Astrocyte (in vitro differentiated cells and primary cell): Measurements from ENCODE around the gene MYLK2. TPM values are rescaled to one million over a fixed set of nuclear protein-coding genes. Genes with fewer than 3 reads are reported as not detected.

ENCODE experiments used
- DNase-seq: peaks from one replicate; pipeline ENCODE4 v3.0.0-alpha.2; 2010; ENCODE audit warnings: low read depth
- FAIRE-seq: peaks from 2 replicates; lab custom pipeline; 2011; peaks lifted over from hg19 to GRCh38; lab: Jason Lieb, UNC
- H2AFZ ChIP-seq: 2 replicates; pipeline ENCODE4 v1.6.0; 2012; ENCODE audit warnings: low read depth, low read length, inconsistent platforms
- H3K27ac ChIP-seq: 2 replicates; pipeline ENCODE4 v1.5.1; 2011; ENCODE audit warnings: low read depth, low read length, inconsistent platforms
- H3K27me3 ChIP-seq: 2 replicates; pipeline ENCODE4 v1.6.0; 2011; ENCODE audit warnings: low read length, inconsistent platforms; ENCODE audit not compliant: insufficient read depth
- H3K36me3 ChIP-seq: 2 replicates; pipeline ENCODE4 v1.5.1; 2011; ENCODE audit warnings: low read length, inconsistent platforms; ENCODE audit not compliant: insufficient read depth
- H3K4me1 ChIP-seq: 2 replicates; pipeline ENCODE4 v1.5.1; 2011; ENCODE audit warnings: low read length, inconsistent platforms; ENCODE audit not compliant: insufficient read depth
- H3K4me2 ChIP-seq: 2 replicates; pipeline ENCODE4 v1.6.0; 2012; ENCODE audit warnings: low read length, inconsistent platforms
- H3K4me3 ChIP-seq: 2 replicates; pipeline ENCODE4 v1.5.1; 2011; ENCODE audit warnings: low read depth, mild to moderate bottlenecking, low read length, inconsistent platforms; ENCODE audit not compliant: insufficient read depth
- H3K79me2 ChIP-seq: 2 replicates; pipeline ENCODE4 v1.6.0; 2012; ENCODE audit warnings: mild to moderate bottlenecking, low read length, inconsistent platforms; ENCODE audit not compliant: insufficient read depth
- H3K9ac ChIP-seq: 2 replicates; pipeline ENCODE4 v1.6.0; 2012; ENCODE audit warnings: mild to moderate bottlenecking, low read length, inconsistent platforms
- H3K9me3 ChIP-seq: 2 replicates; pipeline ENCODE4 v1.5.1; 2012; ENCODE audit warnings: low read depth, mild to moderate bottlenecking, low read length, inconsistent platforms; ENCODE audit not compliant: insufficient read depth
- H4K20me1 ChIP-seq: 2 replicates; pipeline ENCODE4 v1.6.0; 2012; ENCODE audit warnings: low read length, inconsistent platforms; ENCODE audit not compliant: insufficient read depth
- H3K27ac Mint-ChIP-seq: one replicate; pipeline ENCODE4 v1.8.0; 2021; ENCODE audit warnings: mild to moderate bottlenecking, mixed read lengths; ENCODE audit not compliant: unreplicated experiment
- H3K27me3 Mint-ChIP-seq: one replicate; pipeline ENCODE4 v1.8.0; 2021; ENCODE audit warnings: low read depth, mixed read lengths; ENCODE audit not compliant: unreplicated experiment
- H3K36me3 Mint-ChIP-seq: one replicate; pipeline ENCODE4 v1.8.0; 2021; ENCODE audit warnings: low read depth, mixed read lengths; ENCODE audit not compliant: unreplicated experiment
- H3K4me1 Mint-ChIP-seq: one replicate; pipeline ENCODE4 v1.8.0; 2021; ENCODE audit warnings: low read depth, mixed read lengths; ENCODE audit not compliant: unreplicated experiment
- H3K4me3 Mint-ChIP-seq: one replicate; pipeline ENCODE4 v1.8.0; 2021; ENCODE audit warnings: mild to moderate bottlenecking, moderate library complexity, mixed read lengths; ENCODE audit not compliant: unreplicated experiment
- H3K9me3 Mint-ChIP-seq: one replicate; pipeline ENCODE4 v1.8.0; 2021; ENCODE audit warnings: mild to moderate bottlenecking, mixed read lengths; ENCODE audit not compliant: unreplicated experiment
- EZH2 ChIP-seq: IDR thresholded peaks from 2 replicates; pipeline ENCODE4 v1.6.1; 2012; ENCODE audit warnings: mild to moderate bottlenecking, low read length, inconsistent platforms; ENCODE audit not compliant: insufficient read depth
- total RNA-seq: library from RNA; stranded (reverse); gene quantifications from 2 replicates; pipeline ENCODE4 v1.2.1, GENCODE V29; 2021
- TF ChIP-seq, protein P1 (sequence below): IDR thresholded peaks from 2 replicates; pipeline ENCODE4 v1.5.1; 2011; ENCODE audit warnings: low read depth, mild to moderate bottlenecking, inconsistent platforms, low read length, moderate library complexity; ENCODE audit not compliant: insufficient read depth

The MYLK2 gene
- total RNA-seq, 1 donor from 2014 or later = 2.1 TPM

DNA sequence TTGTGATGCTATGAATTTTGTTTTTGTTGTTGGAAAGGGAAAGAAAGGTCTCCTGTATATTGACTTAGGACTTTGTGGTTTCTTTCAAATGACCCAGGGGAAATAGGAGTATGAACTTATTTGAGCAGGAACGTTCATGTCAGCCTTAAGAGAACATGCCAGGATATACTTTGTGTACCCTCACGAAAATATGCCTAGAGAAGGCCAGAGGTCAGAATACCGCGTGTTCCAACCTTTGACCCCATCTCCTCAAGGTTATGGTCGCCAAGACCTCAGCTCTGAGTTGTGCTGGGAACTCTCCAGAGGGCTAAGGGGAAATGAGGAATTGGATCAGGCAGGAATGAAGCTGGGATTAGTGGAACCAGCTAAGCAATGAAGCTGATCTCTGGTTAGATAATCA lies 62.8 kb downstream of the MYLK2 start:
- DNase-seq = no peak
- Histone ChIP-seq H4K20me1 (no peaks in the 10 kb centered on the region), H3K27me3 (peaks cover 3% of the 10 kb centered on the region), H3K9me3 (no peaks in the 10 kb centered on the region), H3K79me2 (no peaks in the 10 kb centered on the region), H3K4me3 (no peak overlapping the region), H3K27ac (no peak overlapping the region), H3K4me1 (no peaks in the 10 kb centered on the region), H2AFZ (no peak overlapping the region), H3K9ac (no peak overlapping the region), H3K4me2 (no peak overlapping the region), H3K36me3 (no peaks in the 10 kb centered on the region)
- Mint-ChIP-seq H3K27ac (no peak overlapping the region), H3K36me3 (no peaks in the 10 kb centered on the region), H3K4me1 (no peaks in the 10 kb centered on the region), H3K27me3 (peaks cover 3% of the 10 kb centered on the region), H3K4me3 (no peak overlapping the region), H3K9me3 (peaks cover 2% of the 10 kb centered on the region)
- FAIRE-seq = no peak
- TF ChIP-seq, protein P1, sequence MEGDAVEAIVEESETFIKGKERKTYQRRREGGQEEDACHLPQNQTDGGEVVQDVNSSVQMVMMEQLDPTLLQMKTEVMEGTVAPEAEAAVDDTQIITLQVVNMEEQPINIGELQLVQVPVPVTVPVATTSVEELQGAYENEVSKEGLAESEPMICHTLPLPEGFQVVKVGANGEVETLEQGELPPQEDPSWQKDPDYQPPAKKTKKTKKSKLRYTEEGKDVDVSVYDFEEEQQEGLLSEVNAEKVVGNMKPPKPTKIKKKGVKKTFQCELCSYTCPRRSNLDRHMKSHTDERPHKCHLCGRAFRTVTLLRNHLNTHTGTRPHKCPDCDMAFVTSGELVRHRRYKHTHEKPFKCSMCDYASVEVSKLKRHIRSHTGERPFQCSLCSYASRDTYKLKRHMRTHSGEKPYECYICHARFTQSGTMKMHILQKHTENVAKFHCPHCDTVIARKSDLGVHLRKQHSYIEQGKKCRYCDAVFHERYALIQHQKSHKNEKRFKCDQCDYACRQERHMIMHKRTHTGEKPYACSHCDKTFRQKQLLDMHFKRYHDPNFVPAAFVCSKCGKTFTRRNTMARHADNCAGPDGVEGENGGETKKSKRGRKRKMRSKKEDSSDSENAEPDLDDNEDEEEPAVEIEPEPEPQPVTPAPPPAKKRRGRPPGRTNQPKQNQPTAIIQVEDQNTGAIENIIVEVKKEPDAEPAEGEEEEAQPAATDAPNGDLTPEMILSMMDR = no peak
- no peak for TF ChIP-seq EZH2

DNA sequence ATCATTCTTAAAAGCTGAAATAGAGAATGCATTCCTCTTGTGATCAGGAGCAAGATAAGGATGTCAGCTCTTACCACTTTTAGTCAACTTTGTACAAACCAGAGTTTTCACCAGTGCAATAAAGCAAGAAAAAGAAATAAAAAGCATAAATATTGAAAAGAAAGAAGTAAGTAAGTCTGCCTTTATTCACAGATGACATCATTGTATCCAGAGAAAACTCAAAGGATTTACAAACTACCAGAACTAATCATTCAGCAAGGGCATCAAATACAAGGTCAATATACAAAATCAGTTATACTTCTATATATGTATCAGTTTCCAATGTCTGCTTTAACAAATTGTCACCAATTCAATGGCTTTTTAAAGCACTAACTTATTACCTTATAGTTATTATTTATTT lies 64.7 kb downstream of the MYLK2 start:
- peaks cover 2% of the 10 kb centered on the region for H3K9me3 Mint-ChIP-seq
- no peak overlapping the region for H3K27ac ChIP-seq
- DNase-seq (no peak), FAIRE-seq (no peak)
- H3K4me1 Mint-ChIP-seq = no peaks in the 10 kb centered on the region
- no peak overlapping the region for H3K9ac ChIP-seq
- no peaks in the 10 kb centered on the region for H3K79me2 ChIP-seq
- no peak overlapping the region for H2AFZ ChIP-seq
- no peak overlapping the region for H3K27ac Mint-ChIP-seq
- H3K27me3 ChIP-seq = no peaks in the 10 kb centered on the region
- no peaks in the 10 kb centered on the region for H3K9me3 ChIP-seq
- TF ChIP-seq, protein P1 = no peak
- TF ChIP-seq EZH2 = no peak
- peaks cover 10% of the 10 kb centered on the region for H3K27me3 Mint-ChIP-seq
- H3K4me3 Mint-ChIP-seq = no peak overlapping the region
- H3K4me2 ChIP-seq = no peak overlapping the region
- H3K4me3 ChIP-seq = no peak overlapping the region
- no peaks in the 10 kb centered on the region for H3K36me3 ChIP-seq
- no peaks in the 10 kb centered on the region for H3K36me3 Mint-ChIP-seq
- H4K20me1 ChIP-seq = no peaks in the 10 kb centered on the region
- H3K4me1 ChIP-seq = no peaks in the 10 kb centered on the region

Other genes starting within 250 kb of the MYLK2 start
- 73.7 and 76.7 TPM in 2 replicates for gene ID1, start 214.1 kb upstream of the MYLK2 start, total RNA-seq
- gene COX4I2, start 181.4 kb upstream of the MYLK2 start, total RNA-seq = not detected in 2 replicates
- gene BCL2L1, start 96.5 kb upstream of the MYLK2 start, total RNA-seq = 103 and 149 TPM in 2 replicates
- gene TPX2, start 80.1 kb upstream of the MYLK2 start, total RNA-seq = 31.7 and 41.6 TPM in 2 replicates
- gene FOXS1, start 26.2 kb downstream of the MYLK2 start, total RNA-seq = 26.0 and 37.1 TPM in 2 replicates
- 1.2 and 3.1 TPM in 2 replicates for gene DUSP15, start 51.2 kb downstream of the MYLK2 start, total RNA-seq
- 0.34 and 0.41 TPM in 2 replicates for gene TTLL9, start 51.3 kb downstream of the MYLK2 start, total RNA-seq
- 16.2 and 20.6 TPM in 2 replicates for gene PDRG1, start 132.7 kb downstream of the MYLK2 start, total RNA-seq
- gene XKR7, start 148.8 kb downstream of the MYLK2 start, total RNA-seq = 0.36 and 0.48 TPM in 2 replicates
- gene CCM2L, start 191.1 kb downstream of the MYLK2 start, total RNA-seq = 0.11 TPM in 1 of 2 replicates, not detected in the other
- 0.34 and 0.53 TPM in 2 replicates for gene HCK, start 232.9 kb downstream of the MYLK2 start, total RNA-seq